Endodermal cell (in vitro differentiated cells): ENCODE measurements around the gene HS1BP3. TPM values are rescaled to one million over a fixed set of nuclear protein-coding genes. Genes with fewer than 3 reads are reported as not detected.

Experiments used
- DNase-seq: peaks from one replicate; pipeline ENCODE4 v3.0.0-alpha.2; 2017
- H3K27ac ChIP-seq: 2 replicates; pipeline ENCODE4 v1.5.1; 2013; ENCODE audit warnings: mild to moderate bottlenecking, low read depth, low read length, moderate library complexity
- H3K27me3 ChIP-seq: 2 replicates; pipeline ENCODE4 v1.6.1; 2013; ENCODE audit warnings: mild to moderate bottlenecking, low read length, moderate library complexity; ENCODE audit not compliant: insufficient read depth, control insufficient read depth, poor library complexity, severe bottlenecking
- H3K36me3 ChIP-seq: 2 replicates; pipeline ENCODE4 v1.7.0; 2013; ENCODE audit warnings: mild to moderate bottlenecking, low read length, moderate library complexity; ENCODE audit not compliant: control insufficient read depth, insufficient read depth
- H3K4me1 ChIP-seq: one replicate; pipeline ENCODE4 v1.7.0; 2013; ENCODE audit warnings: low read length; ENCODE audit not compliant: control insufficient read depth, insufficient read depth
- H3K4me3 ChIP-seq: 2 replicates; pipeline ENCODE4 v1.5.1; 2013; ENCODE audit warnings: mild to moderate bottlenecking, low read length, moderate library complexity
- H3K9ac ChIP-seq: 2 replicates; pipeline ENCODE4 v1.6.1; 2013; ENCODE audit warnings: mild to moderate bottlenecking, low read length, moderate library complexity; ENCODE audit not compliant: poor library complexity, severe bottlenecking; ENCODE audit errors: extremely low read depth
- H3K9me3 ChIP-seq: 2 replicates; pipeline ENCODE4 v1.6.1; 2013; ENCODE audit warnings: mild to moderate bottlenecking, low read length, moderate library complexity; ENCODE audit not compliant: control insufficient read depth
- H3K27ac Mint-ChIP-seq: 2 replicates; pipeline ENCODE4 v1.8.0; 2020; ENCODE audit warnings: mixed read lengths
- H3K27me3 Mint-ChIP-seq: 2 replicates; pipeline ENCODE4 v1.8.0; 2021; ENCODE audit warnings: mild to moderate bottlenecking, mixed read lengths; ENCODE audit not compliant: insufficient read depth
- H3K36me3 Mint-ChIP-seq: 2 replicates; pipeline ENCODE4 v1.8.0; 2020; ENCODE audit warnings: low read depth, mixed read lengths
- H3K4me1 Mint-ChIP-seq: 2 replicates; pipeline ENCODE4 v1.8.0; 2020; ENCODE audit warnings: mixed read lengths
- H3K4me3 Mint-ChIP-seq: 2 replicates; pipeline ENCODE4 v1.8.0; 2020; ENCODE audit warnings: mild to moderate bottlenecking, moderate library complexity, mixed read lengths
- H3K9me3 Mint-ChIP-seq: 2 replicates; pipeline ENCODE4 v1.8.0; 2020; ENCODE audit warnings: mild to moderate bottlenecking, mixed read lengths
- CTCF ChIP-seq: fragments of 200-600 bp; sonication (generic); conservative IDR thresholded peaks from 2 replicates; pipeline ENCODE4 v1.5.0; 2021; ENCODE audit warnings: antibody characterized with exemption, mild to moderate bottlenecking
- WGBS, 2 experiments: methylation state at CpG; one replicate each; pipeline versions ENCODE4 v1.1.5 to v1.1.7; 2013; ENCODE audit warnings: missing lambda C conversion rate in 2 of 2, mixed read lengths in 1 of 2; ENCODE audit not compliant: insufficient coverage in 1 of 2, insufficient read length in 1 of 2; 5-methylcytosine and 5-hydroxymethylcytosine counted together
- total RNA-seq, 2 donors: library from RNA; stranded (reverse); fragmentation: NEBNext Ultra II Directional in 1 of 2; extraction: Animal tissue kit (Norgen Biotek cat#: 25700) in 1 of 2; gene quantifications; 2 replicates in 1 of 2; 3 replicates in 1 of 2; pipeline ENCODE4 v1.2.1, GENCODE V29; 2021

HS1BP3 gene
- total RNA-seq, 2 donors from 2014 or later = 23.0 to 26.2 TPM

GRCh38 chr2:20649576-20649975 lies 1.3 kb downstream of the HS1BP3 start:
- no peaks in the 10 kb centered on the region for H3K36me3 Mint-ChIP-seq
- no peaks in the 10 kb centered on the region for H3K36me3 ChIP-seq
- no peak overlapping the region for H3K4me3 ChIP-seq
- H3K4me1 Mint-ChIP-seq = peaks cover 13% of the 10 kb centered on the region
- H3K27me3 Mint-ChIP-seq = peaks cover 5% of the 10 kb centered on the region
- peaks cover 8% of the 10 kb centered on the region for H3K27me3 ChIP-seq
- DNase-seq = no peak
- WGBS, 2 experiments = 90 to 100% methylated on average over 2 to 11 of the region's 11 CpGs
- H3K4me1 ChIP-seq = no peaks in the 10 kb centered on the region
- no peaks in the 10 kb centered on the region for H3K9me3 ChIP-seq
- no peaks in the 10 kb centered on the region for H3K9me3 Mint-ChIP-seq
- H3K27ac Mint-ChIP-seq = no peak overlapping the region
- H3K27ac ChIP-seq = no peak overlapping the region
- peak overlapping the region; percentile 77 for H3K4me3 Mint-ChIP-seq
- H3K9ac ChIP-seq = no peak overlapping the region
- no peak for TF ChIP-seq CTCF

GRCh38 chr2:20648831-20649230 lies 2.1 kb downstream of the HS1BP3 start:
- H3K4me3 ChIP-seq = no peak overlapping the region
- peaks cover 8% of the 10 kb centered on the region for H3K27me3 ChIP-seq
- H3K27ac ChIP-seq = no peak overlapping the region
- 96 to 97% methylated on average over 9 of the region's 9 CpGs for WGBS, 2 experiments
- no peaks in the 10 kb centered on the region for H3K9me3 ChIP-seq
- H3K4me3 Mint-ChIP-seq = no peak overlapping the region
- H3K36me3 Mint-ChIP-seq = peaks cover 6% of the 10 kb centered on the region
- H3K9ac ChIP-seq = no peak overlapping the region
- peaks cover 13% of the 10 kb centered on the region for H3K4me1 Mint-ChIP-seq
- peaks cover 3% of the 10 kb centered on the region for H3K27me3 Mint-ChIP-seq
- DNase-seq = no peak
- no peaks in the 10 kb centered on the region for H3K4me1 ChIP-seq
- no peaks in the 10 kb centered on the region for H3K9me3 Mint-ChIP-seq
- no peak overlapping the region for H3K27ac Mint-ChIP-seq
- TF ChIP-seq CTCF = no peak
- H3K36me3 ChIP-seq = no peaks in the 10 kb centered on the region

- peaks cover under 1% of the 10 kb centered on the region for H3K36me3 ChIP-seq
- no peak overlapping the region for H3K27ac Mint-ChIP-seq
- no peak for TF ChIP-seq CTCF
- H3K36me3 Mint-ChIP-seq = peaks cover 8% of the 10 kb centered on the region
- H3K4me1 ChIP-seq = no peaks in the 10 kb centered on the region
- no peaks in the 10 kb centered on the region for H3K9me3 ChIP-seq
- no peak overlapping the region for H3K4me3 ChIP-seq
- H3K4me3 Mint-ChIP-seq = no peak overlapping the region
- no peak overlapping the region for H3K9ac ChIP-seq
- 85 to 93% methylated on average over 4 of the region's 4 CpGs for WGBS, 2 experiments
- H3K27ac ChIP-seq = no peak overlapping the region
- peaks cover 13% of the 10 kb centered on the region for H3K4me1 Mint-ChIP-seq
- H3K9me3 Mint-ChIP-seq = no peaks in the 10 kb centered on the region
- no peak for DNase-seq
- peaks cover 8% of the 10 kb centered on the region for H3K27me3 ChIP-seq
- H3K27me3 Mint-ChIP-seq = peaks cover 3% of the 10 kb centered on the region
Measured at GRCh38 chr2:20648206-20648605, 2.7 kb downstream of the HS1BP3 start.
